ENCODE measurements around the gene SLC2A11.

GRCh38 chr22:23815541-23816155 lies 42.0 kb upstream of the SLC2A11 start:
- TF ChIP-seq CTCF (IDR thresholded peaks at IDR 0.05) (no peak), POLR2A (IDR thresholded peaks at IDR 0.05) (no peak)
